Ascending aorta (tissue), 2 donors: ENCODE data around the gene CWC27. TPM values are rescaled to one million over a fixed set of nuclear protein-coding genes. Genes with fewer than 3 reads are reported as not detected.
"Not testable (repeated sequence)": the region's sequence is repeated elsewhere in the genome, so short reads cannot be mapped to it uniquely, and the experiment has no call there.

Experiments
- DNase-seq, 2 donors: peaks; one replicate each; pipeline ENCODE4 v3.0.0-alpha.2; 2019; ENCODE audit warnings: low spot score in 2 of 2
- H3K27ac ChIP-seq, 2 donors: fragments of 200-600 bp; sonication (generic); one replicate each; pipeline ENCODE4 v1.5.1; 2016 to 2017; ENCODE audit warnings: mild to moderate bottlenecking in 1 of 2
- H3K27me3 ChIP-seq: fragments of 200-600 bp; sonication (generic); one replicate; pipeline ENCODE4 v1.5.1; 2017
- H3K36me3 ChIP-seq, 2 donors: fragments of 200-600 bp; sonication (generic); one replicate each; pipeline ENCODE4 v1.5.1; 2016
- H3K4me1 ChIP-seq, 2 donors: fragments of 200-600 bp; sonication (generic); one replicate each; pipeline ENCODE4 v1.5.1; 2016 to 2017; ENCODE audit warnings: mild to moderate bottlenecking in 1 of 2
- H3K4me3 ChIP-seq, 2 donors: fragments of 200-600 bp; sonication (generic); one replicate each; pipeline ENCODE4 v1.5.1; 2016 to 2017; ENCODE audit warnings: mild to moderate bottlenecking in 1 of 2
- H3K9me3 ChIP-seq, 2 donors: fragments of 200-600 bp; sonication (generic); one replicate each; pipeline ENCODE4 v1.5.1; 2016
- intact Hi-C: fragments of 100-400 bp; cut with DNase I; formaldehyde crosslinking; loops from one replicate; pipeline ENCODE4 v1.15.1; 2023
- total RNA-seq: library from RNA; depleted of rRNA; stranded (reverse); fragments of >200 nt; gene quantifications from one replicate; pipeline ENCODE4 v1.1.0, GENCODE V29; 2016
- TF ChIP-seq, protein P1 (sequence below), 3 experiments: fragments of 200-600 bp in 2 of 3; fragments of 450-650 bp in 1 of 3; sonication (generic) in 2 of 3; IDR thresholded peaks; one replicate each; pipeline ENCODE4 v1.5.1; 2016 to 2019; ENCODE audit warnings: antibody characterized with exemption in 3 of 3, mild to moderate bottlenecking in 1 of 3, moderate library complexity in 1 of 3

The CWC27 gene
- total RNA-seq, 1 donor from 2014 or later: 1.7 TPM

DNA sequence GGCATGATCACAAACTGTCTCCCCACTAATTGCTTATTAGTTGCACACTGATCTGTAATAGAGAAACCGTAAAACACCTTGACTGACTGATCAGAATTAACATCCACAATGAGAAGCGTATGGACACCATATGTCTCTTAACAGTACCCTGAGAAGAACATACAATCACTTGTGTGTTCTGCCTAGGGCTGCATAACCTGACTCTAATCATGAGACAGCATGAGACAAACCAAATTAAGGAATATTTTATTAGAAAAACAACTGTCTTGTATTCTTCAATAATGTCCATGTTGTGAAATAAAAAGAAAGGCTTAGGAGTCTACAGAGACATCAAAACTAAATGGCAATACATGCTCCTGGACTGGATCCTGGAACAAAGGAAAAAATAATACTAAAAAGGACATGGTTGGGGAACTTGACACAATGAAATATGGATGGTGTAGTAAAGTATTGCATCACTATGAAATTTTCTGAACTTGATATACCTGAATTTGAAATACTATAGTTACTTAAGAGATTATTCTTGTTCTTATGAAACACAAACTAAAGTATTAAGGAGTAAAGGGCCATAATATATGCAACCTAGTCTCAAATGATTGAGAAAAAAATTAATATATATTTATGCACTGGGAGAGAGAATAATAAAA lies 162.1 kb downstream of the CWC27 start:
- TF ChIP-seq, protein P1, sequence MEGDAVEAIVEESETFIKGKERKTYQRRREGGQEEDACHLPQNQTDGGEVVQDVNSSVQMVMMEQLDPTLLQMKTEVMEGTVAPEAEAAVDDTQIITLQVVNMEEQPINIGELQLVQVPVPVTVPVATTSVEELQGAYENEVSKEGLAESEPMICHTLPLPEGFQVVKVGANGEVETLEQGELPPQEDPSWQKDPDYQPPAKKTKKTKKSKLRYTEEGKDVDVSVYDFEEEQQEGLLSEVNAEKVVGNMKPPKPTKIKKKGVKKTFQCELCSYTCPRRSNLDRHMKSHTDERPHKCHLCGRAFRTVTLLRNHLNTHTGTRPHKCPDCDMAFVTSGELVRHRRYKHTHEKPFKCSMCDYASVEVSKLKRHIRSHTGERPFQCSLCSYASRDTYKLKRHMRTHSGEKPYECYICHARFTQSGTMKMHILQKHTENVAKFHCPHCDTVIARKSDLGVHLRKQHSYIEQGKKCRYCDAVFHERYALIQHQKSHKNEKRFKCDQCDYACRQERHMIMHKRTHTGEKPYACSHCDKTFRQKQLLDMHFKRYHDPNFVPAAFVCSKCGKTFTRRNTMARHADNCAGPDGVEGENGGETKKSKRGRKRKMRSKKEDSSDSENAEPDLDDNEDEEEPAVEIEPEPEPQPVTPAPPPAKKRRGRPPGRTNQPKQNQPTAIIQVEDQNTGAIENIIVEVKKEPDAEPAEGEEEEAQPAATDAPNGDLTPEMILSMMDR (IDR thresholded peaks at IDR 0.05): no peak
- no peak for DNase-seq
- H3K27me3 ChIP-seq: no peaks in the 10 kb centered on the region
- H3K9me3 ChIP-seq: peaks cover 0 to 10% of the 10 kb centered on the region in 2 donors
- no peak overlapping the region for H3K27ac ChIP-seq
- intact Hi-C loops: no loop called here
- H3K36me3 ChIP-seq: peaks cover 3 to 4% of the 10 kb centered on the region in 2 donors
- H3K4me3 ChIP-seq: no peak overlapping the region
- H3K4me1 ChIP-seq: no peaks in the 10 kb centered on the region

DNA sequence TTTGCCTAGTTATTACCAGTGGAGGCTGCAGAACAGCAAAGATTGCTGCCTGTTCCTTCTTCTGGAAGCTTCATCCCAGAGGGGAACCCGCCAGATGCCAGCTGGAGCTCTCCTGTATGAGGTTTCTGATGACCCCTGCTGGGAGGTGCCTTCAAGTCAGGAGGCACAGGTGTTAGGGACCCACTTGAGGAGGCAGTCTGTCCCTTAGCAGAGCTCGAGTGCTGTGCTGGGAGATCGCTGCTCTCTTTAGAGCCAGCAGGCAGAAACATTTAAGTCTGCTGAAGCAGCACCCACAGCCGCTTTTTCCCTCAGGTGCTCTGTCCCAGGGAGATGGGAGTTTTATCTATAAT lies 170.7 kb downstream of the CWC27 start:
- DNase-seq, H3K4me1 ChIP-seq, intact Hi-C loops, H3K27me3 ChIP-seq, H3K36me3 ChIP-seq: not testable (repeated sequence)
- peak overlapping the region in 1 of 2 donors; percentile 28 for H3K4me3 ChIP-seq
- peak overlapping the region in 1 of 2 donors; percentile 37 for H3K27ac ChIP-seq
- peaks cover 0 to 30% of the 10 kb centered on the region in 2 donors for H3K9me3 ChIP-seq

DNA sequence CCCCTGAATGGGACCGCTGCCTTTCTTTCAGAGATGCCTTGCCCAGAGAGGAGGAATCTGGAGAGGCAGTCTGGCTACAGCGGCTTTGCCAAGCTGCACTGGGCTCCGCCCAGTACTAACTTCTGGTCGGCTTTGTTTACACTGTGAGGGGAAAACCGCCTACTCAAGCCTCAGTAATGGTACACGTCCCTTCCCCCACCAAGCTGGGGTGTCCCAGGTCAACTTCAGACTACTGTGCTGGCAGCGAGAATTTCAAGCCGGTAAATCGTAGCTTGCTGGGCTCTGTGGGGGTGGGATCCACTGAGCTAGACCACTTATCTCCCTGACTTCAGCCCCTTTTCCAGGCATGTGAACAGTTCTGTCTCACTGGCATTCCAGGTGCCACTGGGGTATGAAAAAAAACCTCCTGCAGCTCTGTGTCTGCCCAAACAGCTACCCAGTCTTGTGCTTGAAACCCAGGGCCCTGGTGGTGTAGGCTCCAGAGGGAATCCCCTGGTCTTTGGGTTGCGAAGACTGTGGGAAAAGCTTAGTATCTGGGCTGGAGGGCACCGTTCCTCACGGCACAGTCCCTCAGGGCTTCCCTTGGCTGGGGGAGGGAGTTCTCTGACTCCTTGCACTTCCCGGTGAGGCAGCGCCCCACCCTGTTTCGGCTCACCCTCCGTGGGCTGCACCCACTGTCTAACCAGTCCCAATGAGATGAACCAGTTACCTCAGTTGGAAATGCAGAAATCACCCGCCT lies 171.2 kb downstream of the CWC27 start:
- TF ChIP-seq, protein P1 (IDR thresholded peaks at IDR 0.05): no peak
- Histone ChIP-seq H3K36me3 (no peaks in the 10 kb centered on the region), H3K4me1 (no peaks in the 10 kb centered on the region), H3K27ac (peak overlapping the region; percentile 2 to 48), H3K4me3 (peak overlapping the region in 1 of 2 donors; percentile 28), H3K27me3 (no peaks in the 10 kb centered on the region), H3K9me3 (peaks cover 0 to 29% of the 10 kb centered on the region in 2 donors)
- intact Hi-C loops: no loop called here
- peak in 1 of 2 donors; percentile 62 for DNase-seq

DNA sequence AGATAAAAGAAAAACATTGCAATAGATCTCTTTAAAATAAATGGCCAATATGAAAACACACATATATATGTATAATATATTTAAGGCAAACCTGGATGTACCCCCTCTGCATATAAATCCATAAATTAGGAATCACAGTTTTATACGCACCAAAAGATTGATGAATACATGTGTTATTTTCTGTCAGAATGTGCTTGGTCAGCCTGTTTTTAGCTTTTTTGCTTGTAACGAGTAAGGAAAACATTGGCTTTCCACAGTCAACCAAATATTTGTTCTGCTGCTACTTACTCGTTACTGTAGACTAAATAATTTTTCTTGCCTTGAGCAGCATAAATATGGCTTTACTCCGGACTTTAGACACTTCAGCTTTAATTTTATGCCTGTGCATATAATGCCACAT lies 173.7 kb downstream of the CWC27 start:
- no peak for DNase-seq
- Histone ChIP-seq H3K4me1 (no peaks in the 10 kb centered on the region), H3K36me3 (no peaks in the 10 kb centered on the region), H3K9me3 (peaks cover 0 to 5% of the 10 kb centered on the region in 2 donors), H3K27ac (no peak overlapping the region), H3K4me3 (no peak overlapping the region), H3K27me3 (no peaks in the 10 kb centered on the region)
- intact Hi-C loops: no loop called here
- TF ChIP-seq, protein P1 (IDR thresholded peaks at IDR 0.05): no peak

DNA sequence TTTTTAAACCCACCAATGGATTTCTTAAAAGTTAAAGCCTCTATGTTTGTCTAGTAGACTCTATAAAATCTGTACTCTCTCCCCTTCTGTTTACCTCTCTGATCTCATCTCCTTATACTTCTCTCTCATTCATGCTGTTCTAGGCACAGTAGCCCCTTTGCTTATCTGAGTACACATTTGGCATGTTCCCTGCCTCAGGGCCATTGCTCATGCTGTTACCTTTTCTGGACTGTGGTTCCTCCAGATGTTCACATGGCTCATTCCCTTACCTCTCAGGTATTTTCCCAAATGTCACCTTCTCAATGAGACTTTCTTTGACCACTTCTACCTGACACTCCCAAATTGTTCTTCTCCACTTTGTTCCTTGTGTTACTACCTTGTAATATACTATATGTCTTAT lies 176.1 kb downstream of the CWC27 start:
- no peak for DNase-seq
- no peaks in the 10 kb centered on the region for H3K4me1 ChIP-seq
- no peaks in the 10 kb centered on the region for H3K36me3 ChIP-seq
- intact Hi-C loops: no loop called here
- no peaks in the 10 kb centered on the region for H3K27me3 ChIP-seq
- no peak overlapping the region for H3K4me3 ChIP-seq
- no peaks in the 10 kb centered on the region for H3K9me3 ChIP-seq
- no peak overlapping the region for H3K27ac ChIP-seq
- TF ChIP-seq, protein P1 (IDR thresholded peaks at IDR 0.05): no peak

DNA sequence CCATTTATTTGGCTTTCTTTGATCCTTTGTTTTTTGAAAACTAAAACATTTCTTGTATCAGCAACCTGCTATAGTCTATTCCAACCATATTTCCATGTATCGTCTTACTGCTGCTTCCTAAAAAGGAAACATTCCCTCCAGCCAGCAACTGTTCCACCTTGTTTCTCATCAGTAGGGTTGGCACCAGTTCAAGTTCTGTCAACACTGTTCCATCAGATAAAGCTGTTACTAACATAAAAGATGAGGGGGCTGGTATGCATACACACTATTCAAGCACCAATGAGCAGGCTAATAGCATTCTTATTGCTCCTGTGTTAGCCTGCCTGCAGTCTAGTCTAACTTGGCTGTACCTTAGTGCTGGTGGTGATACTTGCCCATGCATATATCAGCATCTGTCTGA lies 178.3 kb downstream of the CWC27 start:
- H3K27me3 ChIP-seq: no peaks in the 10 kb centered on the region
- no peak for DNase-seq
- intact Hi-C loops: no loop called here

More for the DNA sequence above, 178.3 kb downstream of the CWC27 start:
- TF ChIP-seq, protein P1 (IDR thresholded peaks at IDR 0.05): no peak
- H3K36me3 ChIP-seq: no peaks in the 10 kb centered on the region
- H3K9me3 ChIP-seq: no peaks in the 10 kb centered on the region
- H3K4me3 ChIP-seq: no peak overlapping the region
- H3K4me1 ChIP-seq: no peaks in the 10 kb centered on the region
- no peak overlapping the region for H3K27ac ChIP-seq
